SK-N-SH treated with all-trans-retinoic acid at 6 μM for 48 hours (cell line): ENCODE measurements around the gene TTLL6.

Source experiments
- ARNTL ChIP-seq: fragments of 450-650 bp; formaldehyde crosslinking; IDR thresholded peaks from 2 replicates; pipeline ENCODE4 v1.5.0; 2020; ENCODE audit warnings: low read depth, mild to moderate bottlenecking, moderate library complexity, borderline replicate concordance
- ESRRG ChIP-seq: fragments of 250-450 bp; sonication (Bioruptor Pico); IDR thresholded peaks from 2 replicates; pipeline ENCODE4 v1.6.1; 2021; ENCODE audit warnings: mild to moderate bottlenecking
- GLIS3 ChIP-seq: fragments of 250-450 bp; sonication (Bioruptor Pico); IDR thresholded peaks from 2 replicates; pipeline ENCODE4 v1.5.0; 2020; ENCODE audit warnings: mild to moderate bottlenecking, moderate library complexity
- ISL1 ChIP-seq: fragments of 250-450 bp; sonication (Bioruptor Pico); IDR thresholded peaks from 2 replicates; pipeline ENCODE4 v2.1.2; 2022; ENCODE audit warnings: mild to moderate bottlenecking, moderate library complexity
- OSR1 ChIP-seq: fragments of 250-450 bp; sonication (Bioruptor Pico); IDR thresholded peaks from 2 replicates; pipeline ENCODE4 v1.8.0; 2022; ENCODE audit warnings: moderate library complexity, mild to moderate bottlenecking, inconsistent platforms
- PPARA ChIP-seq: fragments of 250-450 bp; sonication (Bioruptor Pico); IDR thresholded peaks from 2 replicates; pipeline ENCODE4 v1.5.0; 2020; ENCODE audit warnings: mild to moderate bottlenecking, borderline replicate concordance
- RARB ChIP-seq: fragments of 250-450 bp; sonication (Bioruptor Pico); IDR thresholded peaks from 2 replicates; pipeline ENCODE4 v1.8.0; 2021; ENCODE audit warnings: mild to moderate bottlenecking, moderate library complexity
- SNAI2 ChIP-seq: fragments of 250-450 bp; sonication (Bioruptor Pico); IDR thresholded peaks from 2 replicates; pipeline ENCODE4 v1.5.0; 2020; ENCODE audit warnings: mild to moderate bottlenecking, moderate library complexity
- TCF4 ChIP-seq: fragments of 250-450 bp; sonication (Bioruptor Pico); IDR thresholded peaks from 2 replicates; pipeline ENCODE4 v1.8.0; 2021; ENCODE audit warnings: mild to moderate bottlenecking, moderate library complexity, borderline replicate concordance
- ZC3H10 ChIP-seq: fragments of 250-450 bp; sonication (Bioruptor Pico); IDR thresholded peaks from 2 replicates; pipeline ENCODE4 v1.5.1; 2021; ENCODE audit warnings: mild to moderate bottlenecking, moderate library complexity
- ZNF70 ChIP-seq: fragments of 450-650 bp; formaldehyde crosslinking; IDR thresholded peaks from 2 replicates; pipeline ENCODE4 v1.5.0; 2020; ENCODE audit warnings: mild to moderate bottlenecking, moderate library complexity
- ZNF8 ChIP-seq: fragments of 450-650 bp; formaldehyde crosslinking; IDR thresholded peaks from 2 replicates; pipeline ENCODE4 v1.5.0; 2020; ENCODE audit warnings: mild to moderate bottlenecking, moderate library complexity
- TF ChIP-seq, protein P1 (sequence below): fragments of 250-450 bp; sonication (Bioruptor Pico); IDR thresholded peaks from 2 replicates; pipeline ENCODE4 v1.8.0; 2020; ENCODE audit warnings: mild to moderate bottlenecking, moderate library complexity, borderline replicate concordance

DNA sequence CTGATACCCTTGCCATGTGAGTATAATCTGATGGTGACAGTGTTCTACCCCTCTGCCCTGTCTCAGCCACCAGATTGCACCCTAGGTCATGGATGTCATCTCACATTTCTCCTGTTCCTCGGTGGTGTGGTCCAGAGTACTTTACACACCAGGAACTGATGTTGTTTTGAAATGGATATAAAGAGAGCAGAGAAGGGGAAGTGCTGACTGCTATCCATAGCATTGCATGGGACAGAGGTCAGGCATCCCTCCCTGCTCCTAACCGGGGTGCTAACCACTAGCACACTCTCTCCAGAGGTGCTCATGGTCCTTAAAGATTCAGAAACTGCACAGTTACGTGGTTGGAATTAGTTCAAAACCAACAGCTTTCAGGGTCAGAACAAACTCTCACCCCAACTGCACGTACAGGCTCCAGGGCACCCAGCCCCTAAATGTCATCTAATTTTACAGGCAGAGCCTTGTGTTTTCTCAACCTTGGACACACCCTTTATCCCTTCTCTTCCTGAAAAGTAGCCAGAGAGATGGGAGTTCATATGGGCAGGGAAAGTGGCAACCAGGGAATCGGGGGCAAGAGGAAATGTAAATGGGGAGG is 16.3 kb downstream of the TTLL6 start:
- TF ChIP-seq ARNTL (CRISPR knock-in tag): no peak
- TF ChIP-seq ZNF8 (CRISPR knock-in tag): no peak
- TF ChIP-seq SNAI2 (CRISPR knock-in tag): no peak
- no peak for TF ChIP-seq GLIS3 (CRISPR knock-in tag)
- no peak for TF ChIP-seq OSR1 (CRISPR knock-in tag)
- no peak for TF ChIP-seq RARB (CRISPR knock-in tag)
- TF ChIP-seq PPARA: no peak
- TF ChIP-seq ZC3H10 (CRISPR knock-in tag): no peak
- no peak for TF ChIP-seq TCF4
- TF ChIP-seq ZNF70 (CRISPR knock-in tag): no peak
- TF ChIP-seq ESRRG: no peak
- TF ChIP-seq, protein P1, sequence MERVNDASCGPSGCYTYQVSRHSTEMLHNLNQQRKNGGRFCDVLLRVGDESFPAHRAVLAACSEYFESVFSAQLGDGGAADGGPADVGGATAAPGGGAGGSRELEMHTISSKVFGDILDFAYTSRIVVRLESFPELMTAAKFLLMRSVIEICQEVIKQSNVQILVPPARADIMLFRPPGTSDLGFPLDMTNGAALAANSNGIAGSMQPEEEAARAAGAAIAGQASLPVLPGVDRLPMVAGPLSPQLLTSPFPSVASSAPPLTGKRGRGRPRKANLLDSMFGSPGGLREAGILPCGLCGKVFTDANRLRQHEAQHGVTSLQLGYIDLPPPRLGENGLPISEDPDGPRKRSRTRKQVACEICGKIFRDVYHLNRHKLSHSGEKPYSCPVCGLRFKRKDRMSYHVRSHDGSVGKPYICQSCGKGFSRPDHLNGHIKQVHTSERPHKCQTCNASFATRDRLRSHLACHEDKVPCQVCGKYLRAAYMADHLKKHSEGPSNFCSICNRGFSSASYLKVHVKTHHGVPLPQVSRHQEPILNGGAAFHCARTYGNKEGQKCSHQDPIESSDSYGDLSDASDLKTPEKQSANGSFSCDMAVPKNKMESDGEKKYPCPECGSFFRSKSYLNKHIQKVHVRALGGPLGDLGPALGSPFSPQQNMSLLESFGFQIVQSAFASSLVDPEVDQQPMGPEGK (CRISPR knock-in tag): no peak
- no peak for TF ChIP-seq ISL1
